ENCODE results near the gene UFSP2.

Gene UFSP2

DNA sequence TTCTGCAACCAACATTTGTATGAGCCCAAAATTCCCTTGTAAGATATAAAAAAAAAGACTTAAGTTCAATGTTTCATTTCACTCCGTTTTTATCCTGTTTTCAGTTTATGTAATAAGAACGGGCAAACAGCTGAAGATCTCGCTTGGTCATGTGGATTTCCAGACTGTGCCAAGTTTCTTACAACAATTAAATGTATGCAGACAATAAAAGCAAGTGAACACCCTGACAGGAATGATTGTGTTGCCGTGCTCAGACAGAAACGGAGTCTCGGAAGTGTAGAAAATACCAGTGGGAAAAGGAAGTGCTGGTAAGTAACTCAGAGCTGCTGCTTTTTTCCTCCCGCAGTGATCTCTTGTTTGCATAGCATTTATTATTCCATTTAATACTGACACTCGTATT is 26.3 kb downstream of the UFSP2 start:
- no peak overlapping the region for H3K27ac Mint-ChIP-seq

DNA sequence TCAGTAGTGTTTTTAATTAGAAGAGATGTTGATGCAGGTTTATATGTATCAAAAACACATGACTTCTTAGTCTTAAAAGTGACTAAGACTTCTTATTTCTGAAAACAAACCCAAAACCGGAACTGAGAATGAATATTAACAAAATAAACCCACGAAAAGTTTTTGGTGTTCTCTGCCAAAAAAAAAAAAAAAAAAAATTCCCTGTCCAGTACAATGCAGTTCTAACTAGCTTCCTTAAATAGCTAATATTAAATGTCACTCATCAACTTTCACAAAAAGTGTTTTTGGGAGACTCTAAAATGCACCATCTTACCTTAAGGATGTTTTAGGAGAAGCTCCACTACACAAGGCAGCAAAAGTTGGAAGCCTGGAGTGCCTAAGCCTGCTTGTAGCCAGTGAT is 27.1 kb downstream of the UFSP2 start:
- Mint-ChIP-seq H3K4me1 (peaks cover 29% of the 10 kb centered on the region), H3K4me3 (no peak overlapping the region), H3K9me3 (no peaks in the 10 kb centered on the region), H3K36me3 (peaks cover 10% of the 10 kb centered on the region), H3K27me3 (no peaks in the 10 kb centered on the region), H3K27ac (no peak overlapping the region)

More for the DNA sequence above, 26.3 kb downstream of the UFSP2 start:
- H3K27me3 Mint-ChIP-seq = no peaks in the 10 kb centered on the region
- H3K4me1 Mint-ChIP-seq = peaks cover 20% of the 10 kb centered on the region
- H3K4me3 Mint-ChIP-seq = no peak overlapping the region
- no peaks in the 10 kb centered on the region for H3K9me3 Mint-ChIP-seq
- peaks cover 10% of the 10 kb centered on the region for H3K36me3 Mint-ChIP-seq

DNA sequence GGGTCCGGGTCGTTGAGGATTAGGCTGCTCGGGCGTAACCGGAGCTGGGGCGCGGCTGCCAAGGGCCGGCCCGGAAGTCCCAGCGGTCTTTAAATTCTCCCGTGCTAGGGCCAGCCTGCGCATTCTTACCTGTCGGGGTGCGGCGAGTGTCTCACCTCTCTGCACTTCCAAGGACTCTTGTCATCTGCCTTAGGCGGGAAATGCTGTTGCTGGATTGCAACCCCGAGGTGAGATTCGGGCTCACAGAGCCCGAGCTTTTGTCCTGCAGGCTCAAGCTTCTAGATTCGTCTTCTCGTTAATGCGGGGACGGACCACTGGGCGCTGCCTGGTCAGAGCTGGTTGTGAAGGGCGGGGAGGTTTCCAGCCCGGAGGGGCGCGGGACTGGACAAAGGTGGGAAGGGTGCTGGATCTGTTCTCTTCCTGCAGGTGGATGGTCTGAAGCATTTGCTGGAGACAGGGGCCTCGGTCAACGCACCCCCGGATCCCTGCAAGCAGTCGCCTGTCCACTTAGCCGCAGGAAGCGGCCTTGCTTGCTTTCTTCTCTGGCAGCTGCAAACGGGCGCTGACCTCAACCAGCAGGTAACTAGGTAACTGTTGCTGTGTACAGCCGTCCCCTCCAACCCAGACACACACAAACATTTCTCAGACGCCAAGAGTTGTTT is 28.9 kb downstream of the UFSP2 start, which contains the start of gene ANKRD37:
ANKRD37 (plus strand) TSS at position 118 of the 662 bp plus-strand sequence; CDS start at position 201, 83 bp downstream.
- Mint-ChIP-seq H3K27ac (peak within 1 kb of the TSS; percentile 98), H3K36me3 (peaks cover 6% of the 10 kb centered on the region), H3K4me1 (peaks cover 29% of the 10 kb centered on the region), H3K9me3 (no peaks in the 10 kb centered on the region), H3K4me3 (peak within 1 kb of the TSS; percentile 98), H3K27me3 (no peaks in the 10 kb centered on the region)

DNA sequence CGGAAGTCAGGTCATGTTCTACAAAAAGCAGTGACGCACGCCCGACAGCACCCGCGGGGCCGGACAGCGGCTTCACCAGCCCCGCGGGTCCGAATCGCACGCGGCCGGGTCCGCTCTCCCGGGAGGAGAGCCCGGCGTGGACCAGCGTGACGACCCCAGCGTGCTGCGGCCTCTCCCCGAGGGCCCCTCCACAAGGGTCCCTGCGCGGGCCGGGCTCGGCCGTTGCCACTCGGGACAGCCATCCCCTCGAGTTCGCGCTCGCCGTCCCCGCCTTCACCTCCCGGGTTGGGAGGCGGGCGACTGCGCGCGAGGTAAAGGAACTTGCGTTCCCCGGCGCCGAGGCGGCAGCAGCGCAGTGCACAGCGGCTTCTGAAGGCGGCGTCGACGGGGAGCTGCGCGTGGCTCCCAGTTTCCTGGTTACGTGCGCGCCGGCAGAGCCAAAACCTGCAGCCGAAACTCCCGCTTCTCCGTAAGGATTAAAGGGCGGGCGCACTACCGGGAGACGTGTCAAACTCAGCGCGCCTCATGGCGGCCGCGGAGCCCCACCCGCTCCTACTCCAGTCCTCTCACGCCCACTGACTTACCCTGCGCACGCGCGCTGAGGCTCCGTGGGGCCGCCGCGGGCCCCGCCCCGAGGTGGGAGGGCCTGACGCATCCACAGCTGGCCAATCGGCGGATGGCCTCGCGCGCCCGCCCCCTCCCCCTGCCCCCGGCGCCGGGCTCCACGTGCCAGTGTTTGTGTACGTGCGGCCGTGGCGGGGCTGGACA is 29.6 kb downstream of the UFSP2 start:
- Mint-ChIP-seq H3K27me3 (no peaks in the 10 kb centered on the region), H3K27ac (peak overlapping the region; percentile 98), H3K4me1 (peaks cover 29% of the 10 kb centered on the region), H3K36me3 (peaks cover 6% of the 10 kb centered on the region), H3K9me3 (no peaks in the 10 kb centered on the region), H3K4me3 (peak overlapping the region; percentile 98)

DNA sequence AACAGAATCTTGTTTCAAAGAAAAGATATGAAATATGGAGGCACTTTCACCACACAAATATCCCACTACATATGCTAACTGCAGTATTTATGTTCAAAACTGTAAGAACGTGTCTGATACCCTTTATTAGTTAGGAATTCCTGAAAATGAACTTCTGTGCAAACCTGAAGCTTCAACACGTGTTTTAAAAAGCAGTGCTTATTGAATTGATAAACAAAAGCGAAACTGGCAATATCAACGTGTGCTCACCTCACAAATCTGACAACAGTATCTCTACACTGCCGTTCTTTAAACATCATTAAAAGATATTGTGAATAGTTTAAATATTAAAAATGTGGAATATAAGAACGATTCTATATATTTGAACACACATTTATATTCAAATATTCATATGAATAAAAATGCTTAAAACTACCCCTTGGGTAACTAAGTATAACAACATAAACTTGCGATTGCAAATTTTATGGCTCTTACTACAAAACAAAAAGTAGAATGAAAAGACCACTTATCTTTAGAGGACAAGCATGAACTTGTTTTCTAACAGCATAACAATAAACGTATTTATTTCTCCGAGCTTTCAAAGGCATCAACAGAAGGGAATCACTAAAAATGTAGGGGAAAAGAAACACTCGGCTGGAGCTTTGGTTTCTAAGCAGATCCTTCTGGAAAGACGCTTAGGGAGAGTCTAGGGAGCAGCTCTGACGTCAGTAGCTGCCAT is 30.4 kb downstream of the UFSP2 start, which contains the start of gene LRP2BP:
LRP2BP (minus strand) TSS at position 687 of the 718 bp plus-strand sequence. CDS start 17,738 bp downstream, outside the sequence.
- Mint-ChIP-seq H3K36me3 (peaks cover 6% of the 10 kb centered on the region), H3K9me3 (no peaks in the 10 kb centered on the region), H3K4me1 (peaks cover 29% of the 10 kb centered on the region), H3K27me3 (no peaks in the 10 kb centered on the region), H3K4me3 (peak within 1 kb of the TSS; percentile 98), H3K27ac (peak within 1 kb of the TSS; percentile 98)

DNA sequence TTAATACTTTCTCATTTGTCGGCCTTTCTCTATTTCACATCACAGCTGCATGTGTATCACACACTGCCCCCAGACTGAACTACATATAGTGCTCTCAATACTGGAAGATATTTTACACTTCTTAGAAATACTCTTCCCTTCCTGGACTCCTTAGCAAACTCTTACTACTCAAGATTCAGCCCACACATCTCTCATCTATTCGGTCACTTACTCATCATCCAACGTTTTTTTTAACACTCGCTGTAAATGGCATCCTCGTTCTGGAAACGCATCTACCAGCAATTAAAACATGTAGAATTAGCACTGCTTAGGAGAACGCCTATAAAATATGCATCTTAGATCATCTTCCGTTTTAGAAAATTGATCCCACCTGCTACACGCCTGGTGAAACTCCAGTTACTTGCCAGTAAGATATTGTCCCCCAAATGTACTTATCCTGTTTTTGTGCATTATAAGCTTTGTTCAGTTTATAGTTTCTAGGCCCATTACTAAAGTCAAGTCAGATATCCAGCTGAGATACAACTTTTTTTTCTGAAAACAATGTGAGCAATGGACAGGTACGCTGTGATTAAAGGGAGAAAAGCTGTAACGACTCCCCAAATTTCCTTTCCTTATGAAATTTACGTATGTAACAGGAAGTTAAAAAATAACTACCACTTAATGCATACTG is 31.1 kb downstream of the UFSP2 start:
- Mint-ChIP-seq H3K36me3 (peaks cover 2% of the 10 kb centered on the region), H3K9me3 (no peaks in the 10 kb centered on the region), H3K4me3 (peak overlapping the region; percentile 98), H3K27me3 (no peaks in the 10 kb centered on the region), H3K4me1 (peaks cover 29% of the 10 kb centered on the region), H3K27ac (peak overlapping the region; percentile 20)

DNA sequence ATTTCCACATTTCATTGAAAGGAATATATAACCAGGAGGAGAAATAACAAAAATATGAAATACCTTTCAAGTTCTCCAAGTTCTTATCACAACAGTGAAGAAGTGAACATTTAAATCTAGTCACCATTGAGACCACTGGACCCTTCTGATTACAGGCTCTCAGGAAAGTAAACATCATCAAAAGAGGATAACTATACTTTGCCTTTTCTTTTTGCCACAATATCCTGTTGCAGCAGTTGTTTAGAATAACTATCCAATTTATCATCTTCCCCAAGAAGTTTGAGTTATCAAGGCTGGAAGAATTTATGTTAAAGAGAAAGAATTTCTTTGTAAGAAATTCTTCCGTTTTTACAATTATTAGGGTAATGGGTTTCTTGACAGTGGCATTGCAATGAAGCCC is 33.6 kb downstream of the UFSP2 start:
- H3K9me3 Mint-ChIP-seq = no peaks in the 10 kb centered on the region
- no peak overlapping the region for H3K4me3 Mint-ChIP-seq
- H3K27me3 Mint-ChIP-seq = no peaks in the 10 kb centered on the region
- no peak overlapping the region for H3K27ac Mint-ChIP-seq
- peaks cover 2% of the 10 kb centered on the region for H3K36me3 Mint-ChIP-seq
- peaks cover 24% of the 10 kb centered on the region for H3K4me1 Mint-ChIP-seq

DNA sequence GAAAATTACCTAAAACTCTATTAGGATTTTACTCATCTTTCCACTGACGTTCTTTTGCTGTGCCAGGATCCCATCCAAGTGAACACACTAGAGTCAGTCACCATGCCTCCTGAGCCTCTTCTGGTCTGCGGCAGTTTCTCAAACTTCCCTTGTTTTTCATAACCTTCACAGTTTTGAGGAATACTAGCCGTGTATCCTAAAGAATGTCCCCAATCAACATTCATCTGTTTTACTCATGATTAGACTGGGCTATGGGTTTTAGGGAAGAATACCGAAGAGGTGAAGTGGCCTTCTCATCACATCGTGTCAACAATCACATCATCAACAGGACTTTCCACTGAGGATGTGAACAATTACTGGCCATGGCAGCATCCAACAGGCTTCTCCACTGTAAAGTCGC is 34.8 kb downstream of the UFSP2 start:
- H3K27ac Mint-ChIP-seq = no peak overlapping the region
- peaks cover under 1% of the 10 kb centered on the region for H3K27me3 Mint-ChIP-seq
- peaks cover 2% of the 10 kb centered on the region for H3K36me3 Mint-ChIP-seq
- H3K9me3 Mint-ChIP-seq = no peaks in the 10 kb centered on the region
- H3K4me1 Mint-ChIP-seq = peaks cover 22% of the 10 kb centered on the region
- H3K4me3 Mint-ChIP-seq = no peak overlapping the region

DNA sequence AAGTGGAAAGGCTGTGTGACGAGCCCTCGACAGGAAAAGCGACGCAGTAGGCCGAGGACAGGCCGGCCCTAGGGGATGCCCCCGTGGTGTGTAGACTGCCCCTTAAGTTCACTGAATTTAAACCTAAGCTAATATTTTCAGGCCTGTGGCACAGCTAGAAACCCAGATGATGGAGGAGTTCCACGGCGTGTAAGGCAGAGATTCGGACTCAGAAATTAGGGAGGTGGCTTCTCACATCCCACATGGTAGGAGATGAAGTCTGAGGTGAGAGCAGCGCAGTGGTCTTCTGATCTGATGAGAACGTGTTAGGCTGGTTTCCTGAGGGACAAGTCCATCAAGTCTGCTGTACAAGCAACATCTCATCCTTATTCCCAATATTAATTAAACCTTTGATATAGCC is 37.8 kb downstream of the UFSP2 start:
- Mint-ChIP-seq H3K36me3 (no peaks in the 10 kb centered on the region), H3K27ac (no peak overlapping the region), H3K27me3 (peaks cover 15% of the 10 kb centered on the region), H3K9me3 (no peaks in the 10 kb centered on the region), H3K4me1 (peaks cover 14% of the 10 kb centered on the region), H3K4me3 (no peak overlapping the region)

DNA sequence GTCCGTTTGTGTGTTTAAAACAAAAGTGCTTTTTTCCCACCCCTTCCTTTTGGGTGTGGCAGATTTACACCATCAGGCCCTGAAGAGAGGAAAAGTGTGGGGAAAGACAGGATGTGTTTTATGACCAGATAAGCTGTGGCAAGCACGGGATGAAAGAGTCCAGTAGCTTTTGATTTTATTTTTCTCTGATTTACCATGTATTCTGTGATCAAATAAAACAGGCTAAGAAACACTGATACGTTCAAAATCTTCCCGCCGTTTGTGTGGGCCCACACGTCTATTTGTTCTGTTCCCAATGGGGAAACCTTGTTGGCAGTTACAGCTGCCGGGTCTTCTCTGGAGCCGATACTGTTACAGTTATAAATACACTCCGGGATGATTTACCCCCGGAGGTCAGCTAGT is 40.8 kb downstream of the UFSP2 start:
- no peak overlapping the region for H3K27ac Mint-ChIP-seq
- H3K27me3 Mint-ChIP-seq = peaks cover 15% of the 10 kb centered on the region
- peaks cover 9% of the 10 kb centered on the region for H3K9me3 Mint-ChIP-seq
- H3K36me3 Mint-ChIP-seq = peaks cover 3% of the 10 kb centered on the region
- H3K4me3 Mint-ChIP-seq = no peak overlapping the region
- H3K4me1 Mint-ChIP-seq = peaks cover 14% of the 10 kb centered on the region

DNA sequence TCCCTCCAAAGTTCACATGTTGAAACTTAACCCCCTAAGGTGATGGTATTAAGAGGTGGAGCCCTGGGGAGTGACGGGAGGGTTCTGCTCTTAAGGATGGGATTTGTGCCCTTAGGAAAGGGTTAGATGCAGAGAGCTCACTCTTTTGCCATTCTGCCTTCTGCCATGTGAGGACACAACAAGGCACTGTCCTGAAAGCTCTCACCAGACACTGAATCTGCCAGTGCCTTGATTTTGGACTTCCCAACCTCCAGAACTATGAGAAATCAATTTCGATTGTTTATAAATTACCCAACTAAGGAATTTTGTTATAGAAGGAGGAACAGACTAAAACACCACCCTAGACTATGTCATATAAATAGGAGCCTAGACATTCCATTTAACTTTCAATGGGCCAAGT is 41.7 kb downstream of the UFSP2 start:
- H3K4me1 Mint-ChIP-seq = peaks cover 14% of the 10 kb centered on the region
- H3K27ac Mint-ChIP-seq = no peak overlapping the region
- H3K4me3 Mint-ChIP-seq = no peak overlapping the region
- H3K9me3 Mint-ChIP-seq = peaks cover 9% of the 10 kb centered on the region
- peaks cover 15% of the 10 kb centered on the region for H3K27me3 Mint-ChIP-seq
- H3K36me3 Mint-ChIP-seq = peaks cover 3% of the 10 kb centered on the region

DNA sequence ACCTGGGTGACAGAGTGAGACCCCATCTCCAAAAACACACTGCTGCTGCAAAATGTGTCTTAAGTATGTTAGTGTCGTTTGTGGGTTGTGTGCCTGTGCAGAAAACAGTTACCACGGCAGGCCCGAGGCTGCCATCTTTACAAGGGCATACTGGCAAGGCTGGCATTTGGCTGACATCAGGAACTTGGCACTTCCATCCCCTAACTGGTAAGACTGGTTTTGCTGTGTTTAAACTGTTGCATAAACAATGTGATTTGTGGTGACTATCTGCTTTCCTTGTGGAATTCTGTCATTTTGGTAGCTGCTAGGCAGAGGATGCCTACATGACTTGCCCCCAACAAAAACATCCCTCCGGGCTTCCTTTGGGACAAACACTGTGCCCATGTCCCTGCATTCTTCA is 42.3 kb downstream of the UFSP2 start:
- Mint-ChIP-seq H3K36me3 (peaks cover 5% of the 10 kb centered on the region), H3K9me3 (peaks cover 9% of the 10 kb centered on the region), H3K4me3 (no peak overlapping the region), H3K4me1 (peaks cover 14% of the 10 kb centered on the region), H3K27ac (no peak overlapping the region), H3K27me3 (peaks cover 15% of the 10 kb centered on the region)

DNA sequence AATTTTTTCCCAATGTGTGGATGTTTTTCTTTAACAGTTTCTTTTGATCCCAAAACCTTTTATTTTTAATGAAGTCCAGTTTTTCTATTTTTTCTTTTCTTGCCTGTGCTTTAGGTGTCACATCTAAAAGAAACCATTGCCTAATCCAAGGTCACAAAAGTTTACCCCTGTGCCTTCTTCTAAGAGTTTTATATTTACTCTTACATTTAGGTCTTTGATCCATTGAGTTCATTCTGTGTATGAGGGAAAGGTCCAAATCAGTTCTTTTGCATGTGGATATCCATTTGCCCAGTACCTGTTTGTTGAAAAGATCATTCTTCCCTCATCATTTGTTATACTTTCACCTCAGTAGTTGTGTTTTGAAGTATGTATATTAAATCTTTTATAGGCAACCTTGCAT is 43.0 kb downstream of the UFSP2 start:
- Mint-ChIP-seq H3K4me1 (peaks cover 14% of the 10 kb centered on the region), H3K27ac (no peak overlapping the region), H3K9me3 (peaks cover 9% of the 10 kb centered on the region), H3K27me3 (peaks cover 15% of the 10 kb centered on the region), H3K36me3 (peaks cover 7% of the 10 kb centered on the region), H3K4me3 (no peak overlapping the region)

DNA sequence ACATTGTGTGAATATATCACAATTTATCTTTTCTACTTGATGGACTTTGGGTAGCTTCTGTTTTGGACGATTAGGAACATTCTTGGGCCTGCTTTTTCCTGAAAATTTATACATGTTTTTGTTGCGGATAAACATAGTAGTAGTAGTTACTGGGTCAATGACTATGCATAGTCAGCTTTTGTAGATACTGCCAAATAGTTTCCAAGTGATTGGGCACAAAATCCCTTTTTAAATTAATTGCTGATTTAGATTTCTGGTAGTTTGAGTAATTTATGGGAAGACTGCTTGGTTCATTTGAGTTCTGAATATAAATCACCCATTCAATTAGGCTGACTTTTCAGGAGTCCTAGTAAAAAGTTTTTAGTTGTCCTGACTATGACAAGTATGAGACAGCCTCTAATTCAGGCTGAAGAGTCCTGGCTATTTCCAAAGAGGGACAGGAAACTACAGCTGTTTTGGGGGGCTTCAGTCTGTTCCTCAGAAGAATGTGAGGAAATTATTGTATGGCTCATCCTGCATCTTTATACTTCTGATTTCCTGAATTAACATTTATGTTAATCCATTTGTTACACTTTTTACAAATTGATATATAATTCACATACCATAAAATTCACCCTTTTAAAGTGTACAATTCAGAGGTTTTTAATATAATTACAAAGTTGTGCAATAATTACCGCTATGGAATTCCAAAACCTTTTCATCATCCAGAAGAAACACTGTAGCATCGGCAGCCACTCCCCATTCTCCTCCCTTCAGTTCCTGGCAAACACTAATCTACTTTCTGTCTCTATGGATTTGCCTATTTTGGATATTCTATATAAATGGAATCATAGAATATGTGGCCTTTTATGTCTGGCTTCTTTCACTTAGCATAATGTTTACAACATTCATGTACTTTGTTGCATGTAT is 44.2 kb downstream of the UFSP2 start:
- H3K36me3 Mint-ChIP-seq = peaks cover 7% of the 10 kb centered on the region
- peaks cover 15% of the 10 kb centered on the region for H3K27me3 Mint-ChIP-seq
- H3K27ac Mint-ChIP-seq = no peak overlapping the region
- H3K4me1 Mint-ChIP-seq = peaks cover 14% of the 10 kb centered on the region
- H3K4me3 Mint-ChIP-seq = no peak overlapping the region
- peaks cover 9% of the 10 kb centered on the region for H3K9me3 Mint-ChIP-seq

All from activated naive CD4-positive, alpha-beta T cell treated with anti-CD3 and anti-CD28 coated beads, Interleukin-2, amount 50 U/mL, for 24 hours (primary cell).